Ovary (tissue), 9 donors: ENCODE data around the gene NABP1. TPM values are rescaled to one million over a fixed set of nuclear protein-coding genes. Genes with fewer than 3 reads are reported as not detected.
"Not testable (repeated sequence)": the region's sequence is repeated elsewhere in the genome, so short reads cannot be mapped to it uniquely, and the experiment has no call there.

Source experiments
- DNase-seq, 5 donors: peaks; one replicate each; pipeline ENCODE4 v3.0.0-alpha.2; 2019 to 2020
- H3K27ac ChIP-seq, 2 donors: fragments of 200-600 bp; one replicate each; pipeline versions ENCODE4 v1.5.1 to v1.8.0; 2019 to 2022
- H3K27me3 ChIP-seq: fragments of 200-600 bp; one replicate; pipeline ENCODE4 v1.8.0; 2022
- H3K36me3 ChIP-seq: fragments of 200-600 bp; sonication (generic); one replicate; pipeline ENCODE4 v1.5.1; 2019
- H3K4me1 ChIP-seq: one replicate; pipeline ENCODE4 v1.8.1; 2013; ENCODE audit warnings: mild to moderate bottlenecking, moderate library complexity; ENCODE audit not compliant: insufficient read depth
- H3K4me3 ChIP-seq: fragments of 200-600 bp; sonication (generic); one replicate; pipeline ENCODE4 v1.5.1; 2017
- H3K9me3 ChIP-seq, 2 donors: fragments of 200-600 bp in 1 of 2; sonication (generic) in 1 of 2; one replicate each; pipeline versions ENCODE4 v1.5.1 to v1.8.1; 2013 to 2019; ENCODE audit warnings: mild to moderate bottlenecking in 1 of 2, moderate library complexity in 1 of 2
- CTCF ChIP-seq, 3 donors: fragments of 450-650 bp in 2 of 3; fragments of 200-600 bp in 1 of 3; IDR thresholded peaks; one replicate each; pipeline versions ENCODE4 v1.5.1 to v1.8.0; 2016 to 2022; ENCODE audit warnings: antibody characterized with exemption in 3 of 3, mild to moderate bottlenecking in 1 of 3
- EP300 ChIP-seq: sonication (generic); formaldehyde crosslinking; IDR thresholded peaks from one replicate; pipeline ENCODE4 v1.6.1; 2017; ENCODE audit warnings: antibody characterized with exemption
- POLR2A ChIP-seq: fragments of 450-650 bp; IDR thresholded peaks from one replicate; pipeline ENCODE4 v1.6.1; 2017; ENCODE audit warnings: antibody characterized with exemption, mild to moderate bottlenecking, moderate library complexity
- WGBS, 3 donors: extraction: QIAGEN DNeasy Blood & Tissue Kit in 1 of 3; methylation state at CpG; one replicate each; pipeline versions ENCODE4 v1.1.5 to v1.1.7; 2013 to 2017; 5-methylcytosine and 5-hydroxymethylcytosine counted together
- intact Hi-C, 4 donors: fragments of 100-400 bp; cut with DNase I; formaldehyde crosslinking; loops; one replicate each; pipeline versions ENCODE4 v1.11.0 to v1.15.1; 2022 to 2023
- polyA plus RNA-seq, 2 donors: library from polyadenylated mRNA; stranded (reverse); fragments of 200-250 nt in 1 of 2; fragments of 350-450 nt in 1 of 2; fragmentation: Illumina TruSeq in 1 of 2; extraction: RNeasy Lipid Tissue Mini Kit (QIAGEN cat#74804) in 1 of 2; gene quantifications; one replicate each; pipeline ENCODE4 v1.2.3, GENCODE V29; 2013 to 2014
- total RNA-seq, 7 donors: library from RNA; depleted of rRNA in 2 of 7; stranded (reverse); fragments of >200 nt in 2 of 7; fragmentation: NEBNext Ultra II Directional in 3 of 7; extraction: Animal tissue kit (Norgen Biotek cat#: 25700) in 3 of 7; gene quantifications; one replicate each; pipeline versions ENCODE4 v1.1.0 to v1.2.4, GENCODE V29; 2016 to 2023
- donor health status: DM: no; HTN: no; CAD: no; lungs with moderate emphysema.
- donor health status: DM: no; HTN: no; CAD: no.
- donor health status: Bipolar disorder and iron deficiency.
- donor health status: DM: yes; HTN: yes; CAD: no.
- donor health status: DM: no; HTN: no; CAD: no.
- donor health status: DM: yes; HTN: yes; CAD: no.

The NABP1 gene
- total and polyA plus RNA-seq, 9 donors, result 5.3 to 19.1 (median 13.4) TPM

GRCh38 chr2:191642541-191642940 is 35.4 kb upstream of the NABP1 start:
- Histone ChIP-seq H3K36me3 (no peaks in the 10 kb centered on the region), H3K9me3 (no peaks in the 10 kb centered on the region), H3K4me1 (no peaks in the 10 kb centered on the region), H3K4me3 (no peak overlapping the region), H3K27me3 (no peaks in the 10 kb centered on the region), H3K27ac (no peak overlapping the region)
- no peak for DNase-seq
- WGBS, 3 donors, result 27 to 63% (median 56%) methylated on average over 2 of the region's 2 CpGs
- intact Hi-C loops, result no loop called here
- no peak for TF ChIP-seq POLR2A
- no peak for TF ChIP-seq EP300
- TF ChIP-seq CTCF (IDR thresholded peaks at IDR 0.05), result no peak

- no peak for DNase-seq
- H3K4me1 ChIP-seq, result no peaks in the 10 kb centered on the region
- intact Hi-C loops, result no loop called here
- no peaks in the 10 kb centered on the region for H3K27me3 ChIP-seq
- no peak for TF ChIP-seq CTCF (IDR thresholded peaks at IDR 0.05)
- no peak for TF ChIP-seq EP300
- no peak for TF ChIP-seq POLR2A
- WGBS, 3 donors, result 78 to 84% (median 81%) methylated on average over 5 of the region's 5 CpGs
- no peaks in the 10 kb centered on the region for H3K9me3 ChIP-seq
- no peak overlapping the region for H3K4me3 ChIP-seq
- H3K36me3 ChIP-seq, result no peaks in the 10 kb centered on the region
- no peak overlapping the region for H3K27ac ChIP-seq
These were observed 34.5 kb upstream of the NABP1 start for GRCh38 chr2:191643429-191643828.

GRCh38 chr2:191644613-191645012 is 33.3 kb upstream of the NABP1 start:
- 67 to 77% (median 68%) methylated on average over 4 of the region's 4 CpGs for WGBS, 3 donors
- H3K4me3 ChIP-seq, H3K4me1 ChIP-seq, intact Hi-C loops, H3K27ac ChIP-seq, H3K9me3 ChIP-seq, H3K27me3 ChIP-seq, DNase-seq, H3K36me3 ChIP-seq: not testable (repeated sequence)

- no peak for DNase-seq
- H3K27me3 ChIP-seq, result no peaks in the 10 kb centered on the region
- no peaks in the 10 kb centered on the region for H3K36me3 ChIP-seq
- intact Hi-C loops, result no loop called here
- WGBS, 3 donors, result 95 to 100% (median 95%) methylated on average over 1 of the region's 1 CpG
- no peak overlapping the region for H3K4me3 ChIP-seq
- H3K4me1 ChIP-seq, result no peaks in the 10 kb centered on the region
- H3K27ac ChIP-seq, result no peak overlapping the region
- TF ChIP-seq CTCF (IDR thresholded peaks at IDR 0.05) (no peak), POLR2A (no peak), EP300 (no peak)
- H3K9me3 ChIP-seq, result no peaks in the 10 kb centered on the region
These were observed 32.9 kb upstream of the NABP1 start for GRCh38 chr2:191645032-191645431.

GRCh38 chr2:191645434-191646162 is 32.3 kb upstream of the NABP1 start:
- no peak for TF ChIP-seq CTCF (IDR thresholded peaks at IDR 0.05)
- no peak for TF ChIP-seq POLR2A
- Histone ChIP-seq H3K4me3 (no peak overlapping the region), H3K4me1 (no peaks in the 10 kb centered on the region), H3K27me3 (no peaks in the 10 kb centered on the region), H3K27ac (no peak overlapping the region), H3K36me3 (no peaks in the 10 kb centered on the region), H3K9me3 (no peaks in the 10 kb centered on the region)
- DNase-seq, result no peak
- intact Hi-C loops, result no loop called here
- WGBS, 3 donors, result 37 to 63% (median 45%) methylated on average over 2 of the region's 2 CpGs
